Islet precursor cell (in vitro differentiated cells): ENCODE data around the gene SDF2L1.
"Not testable (repeated sequence)": the region's sequence is repeated elsewhere in the genome, so short reads cannot be mapped to it uniquely, and the experiment has no call there.

Experiments
- DNase-seq: peaks from one replicate; pipeline ENCODE4 v3.0.0-alpha.2; 2018

Gene SDF2L1

GRCh38 chr22:21688706-21689381 is 46.7 kb downstream of the SDF2L1 start:
- no peak for DNase-seq

- no peak for DNase-seq
Observed at GRCh38 chr22:21690401-21690801, 48.3 kb downstream of the SDF2L1 start.

DNA sequence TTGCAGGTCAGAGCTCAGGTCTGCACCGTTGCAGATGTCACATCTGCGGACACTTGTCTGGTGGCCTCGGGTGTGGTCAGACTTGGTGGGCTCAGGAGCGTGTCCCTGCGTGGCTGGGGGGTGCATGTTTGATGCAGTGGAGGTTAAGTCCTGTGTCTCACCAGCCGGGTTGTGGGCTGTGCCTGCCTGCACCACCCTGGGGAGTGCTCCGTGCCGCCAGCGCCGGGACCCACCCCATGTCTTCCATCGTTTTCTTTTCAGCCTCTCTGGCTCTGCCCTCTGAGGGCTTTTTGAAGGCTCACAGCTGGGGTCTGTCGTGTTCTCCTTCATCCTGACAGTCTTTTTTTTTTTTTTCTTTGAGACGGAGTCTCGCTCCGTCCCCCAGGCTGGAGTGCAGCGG is 49.7 kb downstream of the SDF2L1 start:
- no peak for DNase-seq

DNA sequence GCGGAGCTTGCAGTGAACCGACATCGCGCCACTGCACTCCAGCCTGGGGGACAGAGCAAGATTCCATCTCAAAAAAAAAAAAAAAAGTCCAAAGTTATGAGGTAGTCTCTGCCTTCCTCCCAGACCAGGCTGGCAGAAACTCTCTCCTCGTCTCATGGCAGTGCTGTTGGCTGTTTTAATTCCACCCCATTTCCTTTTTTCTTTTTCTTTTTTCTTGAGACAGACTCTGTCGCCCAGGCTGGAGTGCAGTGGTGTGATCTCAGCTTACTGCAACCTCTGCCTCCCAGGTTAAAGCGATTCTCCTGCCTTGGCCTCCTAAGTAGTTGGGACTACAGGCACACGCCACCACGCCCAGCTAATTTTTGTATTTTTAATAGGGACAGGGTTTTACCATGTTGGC is 50.8 kb downstream of the SDF2L1 start:
- DNase-seq = not testable (repeated sequence)

GRCh38 chr22:21693333-21693998 is 51.4 kb downstream of the SDF2L1 start:
- DNase-seq = no peak
